Parathyroid adenoma (tissue), 2 donors: ENCODE measurements around the gene EFHD1.
"Not testable (repeated sequence)": the region's sequence is repeated elsewhere in the genome, so short reads cannot be mapped to it uniquely, and the experiment has no call there.

Experiments
- H2AFZ ChIP-seq: fragments of 300-600 bp; sonication (generic); one replicate; pipeline ENCODE4 v1.7.0; 2017; ENCODE audit warnings: antibody characterized with exemption, mild to moderate bottlenecking
- H3K27ac ChIP-seq: fragments of 300-600 bp; sonication (generic); one replicate; pipeline ENCODE4 v1.7.0; 2017
- H3K27me3 ChIP-seq: fragments of 300-600 bp; sonication (generic); one replicate; pipeline ENCODE4 v1.7.0; 2017; ENCODE audit warnings: low read length; ENCODE audit not compliant: control insufficient read depth, insufficient read depth
- H3K36me3 ChIP-seq: fragments of 300-600 bp; sonication (generic); one replicate; pipeline ENCODE4 v1.7.0; 2017; ENCODE audit warnings: low read length; ENCODE audit not compliant: control insufficient read depth, insufficient read depth
- H3K4me1 ChIP-seq: fragments of 300-600 bp; sonication (generic); one replicate; pipeline ENCODE4 v1.7.0; 2017; ENCODE audit warnings: control low read depth
- H3K4me2 ChIP-seq: fragments of 300-600 bp; sonication (generic); one replicate; pipeline ENCODE4 v1.7.0; 2017; ENCODE audit warnings: low read length
- H3K4me3 ChIP-seq: fragments of 300-600 bp; sonication (generic); one replicate; pipeline ENCODE4 v1.7.0; 2017; ENCODE audit warnings: low read depth, low read length
- H3K79me2 ChIP-seq: fragments of 300-600 bp; sonication (generic); one replicate; pipeline ENCODE4 v1.7.0; 2017; ENCODE audit warnings: control low read depth
- H3K9ac ChIP-seq: fragments of 300-600 bp; sonication (generic); one replicate; pipeline ENCODE4 v1.7.0; 2017; ENCODE audit warnings: mild to moderate bottlenecking
- H3K9me3 ChIP-seq: fragments of 300-600 bp; sonication (generic); one replicate; pipeline ENCODE4 v1.7.0; 2017; ENCODE audit warnings: low read length; ENCODE audit not compliant: control insufficient read depth
- TF ChIP-seq, protein P1 (sequence below): fragments of 300-600 bp; sonication (generic); IDR thresholded peaks from one replicate; pipeline ENCODE4 v1.7.0; 2017; ENCODE audit warnings: antibody characterized with exemption, mild to moderate bottlenecking
- donor health status: primary hyperparathyroidism.

Gene EFHD1

DNA sequence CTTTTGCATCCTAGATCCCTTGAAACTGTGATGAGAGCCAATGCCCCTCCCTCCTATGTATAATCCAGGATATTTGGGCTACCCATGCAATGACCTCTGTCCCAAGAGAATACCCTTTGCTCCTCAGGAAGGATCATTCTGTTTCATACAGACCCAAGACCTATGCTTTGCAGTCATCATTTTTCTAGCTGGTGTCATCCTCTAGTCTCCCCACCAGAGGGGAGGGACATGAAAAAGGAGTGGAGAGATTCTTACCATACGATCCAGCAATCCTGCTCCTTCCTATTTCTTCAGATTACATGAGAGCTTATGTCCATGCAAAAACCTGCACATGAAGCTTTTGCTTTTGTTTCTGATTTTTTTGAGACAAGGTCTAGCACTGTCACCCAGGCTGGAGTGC is 50.0 kb downstream of the EFHD1 start:
- Histone ChIP-seq H3K4me3 (no peak overlapping the region), H3K79me2 (no peaks in the 10 kb centered on the region), H3K4me2 (no peak overlapping the region), H3K27ac (no peak overlapping the region), H2AFZ (no peak overlapping the region), H3K27me3 (no peaks in the 10 kb centered on the region), H3K9ac (no peak overlapping the region), H3K9me3 (no peaks in the 10 kb centered on the region), H3K4me1 (no peaks in the 10 kb centered on the region), H3K36me3 (no peaks in the 10 kb centered on the region)
- TF ChIP-seq, protein P1, sequence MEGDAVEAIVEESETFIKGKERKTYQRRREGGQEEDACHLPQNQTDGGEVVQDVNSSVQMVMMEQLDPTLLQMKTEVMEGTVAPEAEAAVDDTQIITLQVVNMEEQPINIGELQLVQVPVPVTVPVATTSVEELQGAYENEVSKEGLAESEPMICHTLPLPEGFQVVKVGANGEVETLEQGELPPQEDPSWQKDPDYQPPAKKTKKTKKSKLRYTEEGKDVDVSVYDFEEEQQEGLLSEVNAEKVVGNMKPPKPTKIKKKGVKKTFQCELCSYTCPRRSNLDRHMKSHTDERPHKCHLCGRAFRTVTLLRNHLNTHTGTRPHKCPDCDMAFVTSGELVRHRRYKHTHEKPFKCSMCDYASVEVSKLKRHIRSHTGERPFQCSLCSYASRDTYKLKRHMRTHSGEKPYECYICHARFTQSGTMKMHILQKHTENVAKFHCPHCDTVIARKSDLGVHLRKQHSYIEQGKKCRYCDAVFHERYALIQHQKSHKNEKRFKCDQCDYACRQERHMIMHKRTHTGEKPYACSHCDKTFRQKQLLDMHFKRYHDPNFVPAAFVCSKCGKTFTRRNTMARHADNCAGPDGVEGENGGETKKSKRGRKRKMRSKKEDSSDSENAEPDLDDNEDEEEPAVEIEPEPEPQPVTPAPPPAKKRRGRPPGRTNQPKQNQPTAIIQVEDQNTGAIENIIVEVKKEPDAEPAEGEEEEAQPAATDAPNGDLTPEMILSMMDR = no peak

DNA sequence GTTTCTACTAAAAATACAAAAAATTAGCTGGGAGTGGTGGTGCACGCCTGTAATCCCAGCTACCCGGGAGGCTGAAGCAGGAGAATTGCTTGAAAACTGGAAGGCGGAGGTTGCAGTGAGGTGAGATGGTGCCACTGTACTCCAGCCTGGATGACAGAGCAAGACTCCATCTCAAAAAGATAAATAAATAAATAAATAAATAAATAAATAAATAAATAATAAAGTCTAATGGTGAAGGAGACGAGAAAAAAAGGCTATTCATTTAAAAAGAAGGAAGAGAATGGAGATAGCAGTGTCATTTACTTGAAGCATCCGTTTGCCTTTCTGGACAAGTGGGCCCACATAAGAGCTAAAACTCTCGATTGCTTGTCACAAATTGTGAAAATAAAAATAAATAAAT is 52.0 kb downstream of the EFHD1 start:
- not testable (repeated sequence) for H3K4me1 ChIP-seq, H3K79me2 ChIP-seq, H3K27ac ChIP-seq, H3K4me3 ChIP-seq, H3K9ac ChIP-seq, H3K27me3 ChIP-seq, H3K36me3 ChIP-seq, H3K4me2 ChIP-seq, H3K9me3 ChIP-seq, H2AFZ ChIP-seq

DNA sequence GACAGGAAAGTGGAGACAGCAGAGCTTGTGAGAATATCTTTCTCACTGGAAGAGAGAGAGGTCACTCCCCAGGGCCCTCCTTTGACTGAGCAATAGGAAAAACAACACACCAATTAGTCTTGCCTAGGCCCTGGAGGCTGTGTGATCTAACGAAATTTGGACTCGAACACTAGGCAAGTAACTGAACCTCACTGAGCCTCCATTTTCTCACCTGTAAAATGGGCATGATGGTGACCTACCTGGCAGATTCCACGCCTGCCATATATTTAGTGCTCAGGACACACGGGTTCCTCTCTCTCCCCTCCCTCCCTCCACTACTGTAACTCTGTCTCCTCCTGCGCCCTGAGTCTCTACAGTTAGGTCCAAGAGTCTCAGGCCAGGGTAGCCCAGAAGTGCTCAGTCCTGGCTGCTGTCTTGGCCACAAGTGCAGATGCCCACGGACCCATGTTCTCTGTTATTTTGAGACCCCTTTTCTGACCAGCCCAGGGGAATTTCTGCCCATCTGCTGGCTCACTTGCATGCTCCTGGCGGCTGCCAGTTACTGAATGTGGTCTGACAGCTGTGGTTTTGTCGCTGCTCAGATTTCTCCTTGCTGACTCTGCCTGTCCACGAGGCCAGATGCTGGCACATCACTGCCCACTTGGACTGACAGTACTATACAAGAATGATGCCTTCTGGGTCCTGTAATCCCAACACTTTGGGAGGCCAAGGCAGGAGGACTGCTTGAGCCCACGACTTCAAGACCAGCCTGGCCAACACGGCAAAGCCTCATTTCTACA is 54.2 kb downstream of the EFHD1 start:
- Histone ChIP-seq H3K27ac (no peak overlapping the region), H3K27me3 (no peaks in the 10 kb centered on the region), H3K79me2 (no peaks in the 10 kb centered on the region), H3K4me2 (no peak overlapping the region), H2AFZ (no peak overlapping the region), H3K9ac (no peak overlapping the region), H3K36me3 (no peaks in the 10 kb centered on the region), H3K4me1 (peaks cover 5% of the 10 kb centered on the region), H3K9me3 (no peaks in the 10 kb centered on the region), H3K4me3 (no peak overlapping the region)
- TF ChIP-seq, protein P1 = no peak

DNA sequence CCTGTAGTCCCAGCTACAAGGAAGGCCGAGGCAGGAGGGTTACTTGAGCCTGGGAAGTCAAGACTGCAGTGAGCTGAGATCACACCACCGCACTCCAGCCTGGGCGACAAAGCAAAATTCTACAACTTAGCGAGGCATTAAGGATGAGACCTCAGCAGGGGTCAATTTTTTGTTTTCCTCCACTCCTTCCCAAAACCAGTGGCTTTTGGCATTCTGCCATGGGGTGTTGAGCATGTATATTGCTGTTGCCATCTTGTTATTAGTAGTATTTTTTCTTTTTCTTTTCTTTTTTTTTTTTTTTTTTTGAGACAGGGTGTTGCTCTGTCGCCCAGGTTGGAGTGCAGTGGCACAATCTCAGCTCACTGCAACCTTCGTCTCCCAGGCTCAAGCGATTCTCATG is 54.8 kb downstream of the EFHD1 start:
- no peak overlapping the region for H2AFZ ChIP-seq
- H3K36me3 ChIP-seq = no peaks in the 10 kb centered on the region
- H3K9me3 ChIP-seq = no peaks in the 10 kb centered on the region
- no peaks in the 10 kb centered on the region for H3K27me3 ChIP-seq
- H3K79me2 ChIP-seq = no peaks in the 10 kb centered on the region
- peaks cover 5% of the 10 kb centered on the region for H3K4me1 ChIP-seq
- TF ChIP-seq, protein P1 = no peak
- H3K4me3 ChIP-seq = no peak overlapping the region
- no peak overlapping the region for H3K9ac ChIP-seq
- H3K4me2 ChIP-seq = no peak overlapping the region
- no peak overlapping the region for H3K27ac ChIP-seq

DNA sequence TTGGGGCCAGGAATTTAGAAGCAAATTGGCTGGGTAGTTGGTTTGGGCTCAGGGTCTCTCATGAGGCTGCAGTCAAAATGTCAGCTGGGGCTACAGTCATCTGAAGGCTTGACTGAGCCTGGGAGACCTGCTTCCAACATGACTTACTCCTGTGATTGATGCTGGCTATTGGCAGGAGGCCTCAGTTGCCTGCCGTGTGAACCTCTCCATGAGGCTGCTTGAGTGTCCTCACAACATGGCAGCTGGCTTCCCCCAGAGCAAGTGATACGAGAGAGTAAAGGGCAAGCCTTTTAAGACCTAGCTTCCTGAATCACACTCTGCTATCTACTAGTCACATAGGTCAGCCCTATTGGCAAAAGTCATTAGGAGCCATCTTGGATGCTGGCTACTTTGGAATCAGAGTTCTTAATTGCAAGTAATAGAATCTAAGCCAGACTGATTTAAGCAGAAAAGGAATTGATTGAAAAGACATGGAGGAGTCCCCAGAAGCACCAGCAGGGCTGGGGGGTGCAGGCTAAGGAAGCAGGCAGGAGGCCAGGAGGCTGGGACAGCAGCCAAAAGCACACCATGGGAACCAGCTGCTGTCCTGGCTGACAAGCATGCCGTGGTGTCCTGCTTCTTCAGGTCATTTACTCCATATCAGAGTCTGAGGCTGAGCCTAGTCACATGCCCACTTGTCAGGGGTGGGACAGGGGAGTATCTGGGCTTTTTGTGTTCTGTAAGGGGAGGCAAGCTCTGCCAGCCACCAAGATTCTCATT is 55.9 kb downstream of the EFHD1 start:
- peak overlapping the region; percentile 40 for H2AFZ ChIP-seq
- peak overlapping the region; percentile 3 for H3K4me2 ChIP-seq
- TF ChIP-seq, protein P1 = no peak
- peaks cover 5% of the 10 kb centered on the region for H3K4me1 ChIP-seq
- H3K36me3 ChIP-seq = no peaks in the 10 kb centered on the region
- H3K27ac ChIP-seq = no peak overlapping the region
- no peaks in the 10 kb centered on the region for H3K79me2 ChIP-seq
- no peaks in the 10 kb centered on the region for H3K27me3 ChIP-seq
- no peaks in the 10 kb centered on the region for H3K9me3 ChIP-seq
- H3K9ac ChIP-seq = no peak overlapping the region
- H3K4me3 ChIP-seq = no peak overlapping the region

DNA sequence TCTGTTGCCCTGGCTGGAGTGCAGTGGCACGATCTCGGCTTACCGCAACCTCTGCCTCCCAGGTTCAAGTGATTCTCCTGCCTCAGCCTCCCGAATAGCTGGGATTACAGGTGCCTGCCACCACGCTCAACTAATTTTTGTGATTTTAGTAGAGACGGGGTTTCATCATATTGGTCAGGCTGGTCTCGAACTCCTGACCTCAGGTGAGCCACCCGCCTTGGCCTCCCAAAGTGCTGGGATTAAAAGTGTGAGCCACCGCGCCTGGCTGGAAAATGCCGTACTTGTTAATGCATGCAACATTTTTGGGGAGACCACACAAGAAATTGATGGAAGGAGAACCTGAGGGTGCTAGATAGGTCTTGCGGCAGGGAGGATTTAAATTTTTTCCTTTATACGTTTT is 57.7 kb downstream of the EFHD1 start:
- not testable (repeated sequence) for H3K79me2 ChIP-seq, H3K27me3 ChIP-seq, H3K9ac ChIP-seq, H3K9me3 ChIP-seq, H3K27ac ChIP-seq, H3K36me3 ChIP-seq, H3K4me2 ChIP-seq, H3K4me3 ChIP-seq, H2AFZ ChIP-seq, H3K4me1 ChIP-seq
